HCT116 (cell line): ENCODE results near the gene FLT3. TPM values are rescaled to one million over a fixed set of nuclear protein-coding genes. Genes with fewer than 3 reads are reported as not detected.

ENCODE experiments used
- ATAC-seq: fragments of 200-7000 bp; cut with Tn5 transposase; 2 replicates; pipeline ENCODE4 v1.9.1; 2020; ENCODE audit warnings: mild to moderate bottlenecking, moderate library complexity
- BruUV-seq: library from RNA; stranded (reverse); fragments of 400-500 nt; replicated peaks from 2 replicates; lab custom pipeline; 2021; lab: Mats Ljungman, UMichigan
- CTCF ChIA-PET: fragments of 300-600 bp; sonication (Branson Sonifier 250); formaldehyde crosslinking; loops from one replicate; lab custom pipeline; 2021; ENCODE audit warnings: antibody characterized with exemption; lab: Charles Lee
- POLR2A ChIA-PET: fragments of 300-600, 350-600 bp; sonication (Branson Sonifier 250); formaldehyde crosslinking; loops from one replicate; lab custom pipeline; 2021; ENCODE audit warnings: antibody characterized with exemption; lab: Charles Lee
- RAD21 ChIA-PET, 2 experiments: fragments of 300-600 bp; sonication (Branson Sonifier 250); formaldehyde crosslinking; loops; one replicate each; lab custom pipeline; 2023; ENCODE audit warnings: low total read pairs in 2 of 2; ENCODE audit not compliant: uncharacterized antibody in 2 of 2, unreplicated experiment in 2 of 2, low non-redundant PET in 1 of 2; lab: Charles Lee
- DNase-seq: peaks from one replicate; pipeline ENCODE4 v3.0.0-alpha.2; 2010; ENCODE audit warnings: low read depth, low spot score
- H2AFZ ChIP-seq: fragments of 200-600 bp; shearing (Covaris generic), sonication (generic); 2 replicates; pipeline ENCODE4 v1.6.1; 2017; ENCODE audit warnings: low read depth, mixed run types, mixed read lengths, antibody characterized with exemption, low read length; ENCODE audit not compliant: poor library complexity, severe bottlenecking
- H3K27ac ChIP-seq: 2 replicates; pipeline ENCODE4 v1.5.1; 2012; ENCODE audit warnings: low read depth, low read length
- H3K27me3 ChIP-seq: fragments of 200-600 bp; sonication (generic); 2 replicates; pipeline ENCODE4 v1.6.1; 2016; ENCODE audit warnings: mixed run types, low read length, mixed read lengths; ENCODE audit not compliant: insufficient read depth
- H3K36me3 ChIP-seq, 2 experiments: fragments of 200-500 bp in 1 of 2; fragments of 200-600 bp in 1 of 2; sonication (Bioruptor generic) in 1 of 2; sonication (generic) in 1 of 2; 2 replicates each; pipeline versions ENCODE4 v1.5.1 to v1.6.1; 2014 to 2016; ENCODE audit warnings: low read length in 2 of 2, inconsistent platforms in 1 of 2, mixed read lengths in 1 of 2, mixed run types in 1 of 2; ENCODE audit not compliant: insufficient read depth in 2 of 2, control insufficient read depth in 1 of 2
- H3K4me1 ChIP-seq, 2 experiments: fragments of 200-600 bp in 1 of 2; sonication (generic) in 1 of 2; 2 replicates each; pipeline versions ENCODE4 v1.5.1 to v1.6.1; 2012 to 2017; ENCODE audit warnings: low read length in 2 of 2, inconsistent platforms in 1 of 2, mild to moderate bottlenecking in 1 of 2, mixed read lengths in 1 of 2, mixed run types in 1 of 2, moderate library complexity in 1 of 2; ENCODE audit not compliant: insufficient read depth in 2 of 2, control insufficient read depth in 1 of 2
- H3K4me2 ChIP-seq: fragments of 200-600 bp; sonication (generic); 2 replicates; pipeline ENCODE4 v1.6.1; 2017; ENCODE audit warnings: mixed run types, low read length, mixed read lengths
- H3K4me3 ChIP-seq, 2 experiments: fragments of 200-600 bp in 1 of 2; sonication (generic) in 1 of 2; replicated peaks in 1 of 2; 2 replicates each; pipeline ENCODE4 v1.5.1; 2011 to 2016; ENCODE audit warnings: low read length in 2 of 2, control low read depth in 1 of 2, low read depth in 1 of 2, mild to moderate bottlenecking in 1 of 2, mixed read lengths in 1 of 2, mixed run types in 1 of 2
- H3K79me2 ChIP-seq: fragments of 200-600 bp; sonication (generic); 2 replicates; pipeline ENCODE4 v1.6.1; 2017; ENCODE audit warnings: mild to moderate bottlenecking, mixed run types, low read length, moderate library complexity, mixed read lengths; ENCODE audit not compliant: insufficient read depth
- H3K9ac ChIP-seq: fragments of 200-600 bp; sonication (generic); 2 replicates; pipeline ENCODE4 v1.6.1; 2016; ENCODE audit warnings: low read length, mixed read lengths
- H3K9me2 ChIP-seq: fragments of 200-600 bp; sonication (generic), shearing (Covaris generic); 2 replicates; pipeline ENCODE4 v1.6.1; 2017; ENCODE audit warnings: mixed run types, mild to moderate bottlenecking, moderate library complexity; ENCODE audit not compliant: insufficient read depth
- H3K9me3 ChIP-seq, 2 experiments: fragments of 200-500 bp in 1 of 2; fragments of 200-600 bp in 1 of 2; sonication (Bioruptor generic) in 1 of 2; sonication (generic) in 1 of 2; 2 replicates each; pipeline ENCODE4 v1.6.1; 2014 to 2017; ENCODE audit warnings: low read length in 2 of 2, mixed read lengths in 2 of 2, inconsistent platforms in 1 of 2, low read depth in 1 of 2, mild to moderate bottlenecking in 1 of 2, mixed run types in 1 of 2, moderate library complexity in 1 of 2; ENCODE audit not compliant: control insufficient read depth in 1 of 2, insufficient read depth in 1 of 2
- H4K20me1 ChIP-seq: fragments of 200-600 bp; sonication (generic), shearing (Covaris generic); 2 replicates; pipeline ENCODE4 v1.6.1; 2017; ENCODE audit warnings: mixed run types, mild to moderate bottlenecking, moderate library complexity; ENCODE audit not compliant: insufficient read depth
- CTCF ChIP-seq, 3 experiments: fragments of 200-600 bp in 1 of 3; sonication (generic) in 1 of 3; IDR thresholded peaks in 2 of 3; conservative IDR thresholded peaks in 1 of 3; 2 replicates each; pipeline ENCODE4 v1.5.1; 2012 to 2017; ENCODE audit warnings: low read depth in 2 of 3, low read length in 2 of 3, antibody characterized with exemption in 1 of 3, borderline replicate concordance in 1 of 3, control low read depth in 1 of 3, mild to moderate bottlenecking in 1 of 3, mixed read lengths in 1 of 3, mixed run types in 1 of 3, moderate library complexity in 1 of 3; ENCODE audit not compliant: insufficient read depth in 1 of 3
- EGR1 ChIP-seq: IDR thresholded peaks from 2 replicates; pipeline ENCODE4 v1.6.1; 2012; ENCODE audit warnings: low read depth
- EZH2phosphoT487 ChIP-seq: fragments of 200-600 bp; IDR thresholded peaks from 2 replicates; pipeline ENCODE4 v1.6.1; 2018; ENCODE audit warnings: antibody characterized with exemption, borderline replicate concordance
- MAX ChIP-seq: IDR thresholded peaks from 2 replicates; pipeline ENCODE4 v1.6.1; 2012
- POLR2AphosphoS5 ChIP-seq: IDR thresholded peaks from 2 replicates; pipeline ENCODE4 v1.6.1; 2011; ENCODE audit warnings: mild to moderate bottlenecking, low read depth, low read length, moderate library complexity
- intact Hi-C: fragments of 100-400 bp; cut with micrococcal nuclease; formaldehyde crosslinking; loops from 2 replicates; pipeline ENCODE4 v1.10.0; 2022
- total RNA-seq: library from RNA; stranded (reverse); gene quantifications from one replicate; pipeline ENCODE4 v1.2.1, GENCODE V29; 2021; ENCODE audit not compliant: unreplicated experiment

FLT3 gene
- total RNA-seq, 1 experiment from 2014 or later: 0.17 TPM

- TF ChIP-seq CTCF (IDR thresholded peaks at IDR 0.05 in 2 of 3, conservative IDR thresholded peaks at IDR 0.05 in 1 of 3; ENCODE audit: borderline replicate concordance in 1 of 3, insufficient read depth in 1 of 3, low read depth in 2 of 3, low read length in 2 of 3): no peak
- no peak for TF ChIP-seq MAX
- no peak for TF ChIP-seq POLR2AphosphoS5
- TF ChIP-seq EGR1: no peak
These were observed 19.9 kb upstream of the FLT3 start (continued) for GRCh38 chr13:28120317-28120716.

DNA sequence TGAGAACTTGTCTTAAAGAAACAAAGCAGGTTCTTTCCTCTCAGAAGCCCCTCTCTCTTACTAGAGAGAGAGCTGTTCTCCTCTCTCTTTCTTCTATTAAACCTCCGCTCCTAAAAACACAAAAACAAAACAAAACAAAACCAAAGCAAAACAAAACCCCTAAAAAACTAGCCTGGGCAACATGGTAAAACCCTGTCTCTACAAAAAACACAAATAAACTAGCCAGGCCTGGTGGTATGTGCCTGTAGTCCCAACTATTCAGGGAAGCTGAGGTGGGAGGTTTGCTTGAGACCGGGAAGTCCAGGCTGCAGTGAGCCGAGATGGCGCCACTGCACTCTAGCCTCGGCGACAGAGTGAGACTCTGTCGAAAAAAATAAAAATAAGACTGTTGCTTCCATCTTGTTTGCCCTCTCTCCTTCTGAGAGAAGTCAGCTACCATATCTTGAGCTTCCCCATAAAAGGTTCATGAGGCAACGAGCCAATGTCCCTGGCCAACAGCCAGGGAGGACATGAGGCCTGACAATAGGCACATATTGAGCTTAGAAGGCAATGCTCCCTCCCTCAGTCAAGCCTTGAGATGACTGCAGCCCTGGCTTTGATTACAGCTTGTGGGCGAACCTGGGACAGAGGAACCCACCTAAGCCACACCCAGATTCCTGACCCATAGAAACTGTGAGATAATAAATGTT lies 17.5 kb upstream of the FLT3 start:
- ATAC-seq (peak; percentile 61; the same call in 1 of the 2 replicates), DNase-seq (no peak)
- Histone ChIP-seq H4K20me1 (no peaks in the 10 kb centered on the region), H3K36me3 (no peaks in the 10 kb centered on the region), H3K9me3 (no peaks in the 10 kb centered on the region), H3K4me3 (no peak overlapping the region), H3K27me3 (no peaks in the 10 kb centered on the region), H3K4me2 (no peak overlapping the region), H3K4me1 (peaks cover 0 to 3% of the 10 kb centered on the region in 2 experiments; a peak in 1 of 4 replicates), H3K9ac (no peak overlapping the region), H2AFZ (no peak overlapping the region), H3K79me2 (no peaks in the 10 kb centered on the region), H3K27ac (no peak overlapping the region), H3K9me2 (no peaks in the 10 kb centered on the region)
- TF ChIP-seq EZH2phosphoT487 (no peak), CTCF (IDR thresholded peaks at IDR 0.05 in 2 of 3, conservative IDR thresholded peaks at IDR 0.05 in 1 of 3; ENCODE audit: borderline replicate concordance in 1 of 3, insufficient read depth in 1 of 3, low read depth in 2 of 3, low read length in 2 of 3) (0 out of 6 replicates have a peak, but pooled peaks of 1 of the 3 experiments have one; percentile 6)
- CTCF ChIA-PET: no interaction called here
- intact Hi-C loops: no loop called here
- POLR2A ChIA-PET: no interaction called here
- RAD21 ChIA-PET: no interaction called here
- BruUV-seq: no TSS peak
